M059J (cell line): ENCODE data around the gene NANS. TPM values are rescaled to one million over a fixed set of nuclear protein-coding genes. Genes with fewer than 3 reads are reported as not detected.
"Not testable (repeated sequence)": the region's sequence is repeated elsewhere in the genome, so short reads cannot be mapped to it uniquely, and the experiment has no call there.

ENCODE experiments used
- DNase-seq: peaks from one replicate; pipeline ENCODE4 v3.0.0-alpha.2; 2012; ENCODE audit warnings: low read depth
- total RNA-seq: library from RNA; depleted of rRNA; stranded (reverse); fragments of >200 nt; shearing (Covaris generic); gene quantifications from 2 replicates; pipeline ENCODE4 v1.2.3, GENCODE V29; 2014

The NANS gene
- total RNA-seq, 1 experiment from 2014 or later = 135 TPM

GRCh38 chr9:98100456-98100855 is 43.9 kb downstream of the NANS start:
- DNase-seq = no peak

GRCh38 chr9:98101416-98101815 is 44.9 kb downstream of the NANS start:
- DNase-seq = no peak

- no peak for DNase-seq
Measured at GRCh38 chr9:98101868-98102273, 45.3 kb downstream of the NANS start.

- DNase-seq = no peak
Measured at GRCh38 chr9:98104445-98104881, 47.9 kb downstream of the NANS start.

- DNase-seq = no peak
Measured at GRCh38 chr9:98105006-98105405, 48.5 kb downstream of the NANS start.

- DNase-seq = no peak
Measured at GRCh38 chr9:98107926-98108325, 51.4 kb downstream of the NANS start.

GRCh38 chr9:98108531-98109031 is 52.0 kb downstream of the NANS start:
- no peak for DNase-seq

- DNase-seq = no peak
Measured at GRCh38 chr9:98109052-98109451, 52.5 kb downstream of the NANS start.

GRCh38 chr9:98117097-98117496 is 60.6 kb downstream of the NANS start:
- not testable (repeated sequence) for DNase-seq

- DNase-seq = peak; percentile 50
Measured at GRCh38 chr9:98117984-98118639, 61.6 kb downstream of the NANS start.

GRCh38 chr9:98118640-98119601 is 62.4 kb downstream of the NANS start, which contains the start of gene TRIM14:
Gene TRIM14, minus strand, starts transcription at chr9:98119222. Its CDS starts 34 bp downstream, at chr9:98119188.
- DNase-seq = peak; percentile 84

- DNase-seq = no peak
Measured at GRCh38 chr9:98120476-98120875, 63.9 kb downstream of the NANS start.

GRCh38 chr9:98121058-98121457 is 64.5 kb downstream of the NANS start:
- peak; percentile 61 for DNase-seq

- not testable (repeated sequence) for DNase-seq
Measured at GRCh38 chr9:98124091-98124490, 67.6 kb downstream of the NANS start.

- no peak for DNase-seq
Measured at GRCh38 chr9:98124637-98125426, 68.3 kb downstream of the NANS start.

GRCh38 chr9:98127226-98127625 is 70.7 kb downstream of the NANS start:
- DNase-seq = no peak

- DNase-seq = no peak
Measured at GRCh38 chr9:98128316-98128715, 71.8 kb downstream of the NANS start.

- DNase-seq = no peak
Measured at GRCh38 chr9:98129451-98129881, 72.9 kb downstream of the NANS start.

- DNase-seq = not testable (repeated sequence)
Measured at GRCh38 chr9:98130060-98130459, 73.5 kb downstream of the NANS start.

- DNase-seq = no peak
Measured at GRCh38 chr9:98130576-98131228, 74.2 kb downstream of the NANS start.

GRCh38 chr9:98132158-98132557 is 75.6 kb downstream of the NANS start:
- DNase-seq = no peak
